Vagina (tissue), 2 donors: ENCODE measurements around the gene PXK. TPM values are rescaled to one million over a fixed set of nuclear protein-coding genes. Genes with fewer than 3 reads are reported as not detected.
"Not testable (repeated sequence)": the region's sequence is repeated elsewhere in the genome, so short reads cannot be mapped to it uniquely, and the experiment has no call there.

Source experiments
- DNase-seq, 2 donors: peaks; one replicate each; pipeline ENCODE4 v3.0.0-alpha.2; 2017; ENCODE audit errors: extremely low spot score in 2 of 2
- H3K27ac ChIP-seq: fragments of 200-600 bp; sonication (generic); one replicate; pipeline ENCODE4 v1.5.1; 2019
- H3K27me3 ChIP-seq: fragments of 200-600 bp; sonication (generic); one replicate; pipeline ENCODE4 v1.5.1; 2019
- H3K36me3 ChIP-seq, 2 donors: fragments of 200-600 bp; sonication (generic); one replicate each; pipeline ENCODE4 v1.5.1; 2017 to 2019
- H3K4me1 ChIP-seq: fragments of 200-600 bp; sonication (generic); one replicate; pipeline ENCODE4 v1.5.1; 2019
- H3K4me3 ChIP-seq, 2 donors: fragments of 200-600 bp; sonication (generic); 1 replicate in 1 of 2; 2 replicates in 1 of 2; pipeline ENCODE4 v1.5.1; 2016 to 2019
- H3K9me3 ChIP-seq: fragments of 200-600 bp; sonication (generic); one replicate; pipeline ENCODE4 v1.5.1; 2019
- CTCF ChIP-seq, 3 experiments: fragments of 450-650 bp in 2 of 3; fragments of 200-600 bp in 1 of 3; sonication (generic) in 1 of 3; IDR thresholded peaks; one replicate each; pipeline ENCODE4 v1.5.1; 2017 to 2019; ENCODE audit warnings: antibody characterized with exemption in 3 of 3, mild to moderate bottlenecking in 2 of 3, moderate library complexity in 2 of 3
- POLR2A ChIP-seq, 2 donors: fragments of 450-650 bp; IDR thresholded peaks; one replicate each; pipeline ENCODE4 v1.6.1; 2017; ENCODE audit warnings: antibody characterized with exemption in 2 of 2, mild to moderate bottlenecking in 2 of 2, moderate library complexity in 2 of 2
- POLR2AphosphoS5 ChIP-seq, 2 donors: sonication (generic); formaldehyde crosslinking; IDR thresholded peaks; one replicate each; pipeline ENCODE4 v1.9.0; 2017; ENCODE audit warnings: antibody characterized with exemption in 2 of 2, mild to moderate bottlenecking in 2 of 2, low read depth in 1 of 2; ENCODE audit not compliant: insufficient read depth in 1 of 2
- intact Hi-C: fragments of 100-400 bp; cut with DNase I; formaldehyde crosslinking; loops from one replicate; pipeline ENCODE4 v1.15.1; 2023
- total RNA-seq: library from RNA; depleted of rRNA; stranded (reverse); fragments of >200 nt; gene quantifications from one replicate; pipeline ENCODE4 v1.2.3, GENCODE V29; 2016

Gene PXK
- total RNA-seq, result 59.9 TPM

GRCh38 chr3:58332575-58333188 is at the start of gene PXK:
TSS of gene PXK (plus strand) at chr3:58332892. CDS start at chr3:58332989, 97 bp downstream.
- DNase-seq, result no peak
- no peaks in the 10 kb centered on the region for H3K36me3 ChIP-seq
- TF ChIP-seq CTCF (IDR thresholded peaks at IDR 0.05) (no peak), POLR2AphosphoS5 (IDR thresholded peaks at IDR 0.05; ENCODE audit: insufficient read depth in 1 of 2, low read depth in 1 of 2) (peak in 1 of 2 donors; percentile 46), POLR2A (IDR thresholded peaks at IDR 0.05) (peak in 1 of 2 donors; percentile 48)
- H3K27ac ChIP-seq, result peak within 1 kb of the TSS; percentile 84
- peak within 1 kb of the TSS; percentile 90 to 95 for H3K4me3 ChIP-seq
- H3K4me1 ChIP-seq, result peaks cover 58% of the 10 kb centered on the region
- no peaks in the 10 kb centered on the region for H3K9me3 ChIP-seq
- no peaks in the 10 kb centered on the region for H3K27me3 ChIP-seq
- intact Hi-C loops, result loop anchor here (10.0 kb wide), 1 partner anchor 152 kb away; no protein-coding TSS in a partner anchor

GRCh38 chr3:58285334-58285733 is 47.4 kb upstream of the PXK start:
- H3K4me1 ChIP-seq, result no peaks in the 10 kb centered on the region
- H3K9me3 ChIP-seq, result no peaks in the 10 kb centered on the region
- H3K27me3 ChIP-seq, result no peaks in the 10 kb centered on the region
- intact Hi-C loops, result no loop called here
- H3K27ac ChIP-seq, result no peak overlapping the region
- DNase-seq, result no peak
- H3K36me3 ChIP-seq, result peaks cover 0 to 30% of the 10 kb centered on the region in 2 donors
- TF ChIP-seq POLR2A (IDR thresholded peaks at IDR 0.05), result no peak
- TF ChIP-seq CTCF (IDR thresholded peaks at IDR 0.05), result no peak
- TF ChIP-seq POLR2AphosphoS5 (IDR thresholded peaks at IDR 0.05; ENCODE audit: insufficient read depth in 1 of 2, low read depth in 1 of 2), result no peak
- H3K4me3 ChIP-seq, result no peak overlapping the region

GRCh38 chr3:58287354-58287753 is 45.3 kb upstream of the PXK start:
- intact Hi-C loops, result no loop called here
- TF ChIP-seq POLR2A (IDR thresholded peaks at IDR 0.05), result no peak
- no peak for TF ChIP-seq CTCF (IDR thresholded peaks at IDR 0.05)
- TF ChIP-seq POLR2AphosphoS5 (IDR thresholded peaks at IDR 0.05; ENCODE audit: insufficient read depth in 1 of 2, low read depth in 1 of 2), result no peak
- DNase-seq, result no peak
- Histone ChIP-seq H3K9me3 (no peaks in the 10 kb centered on the region), H3K27me3 (no peaks in the 10 kb centered on the region), H3K4me1 (no peaks in the 10 kb centered on the region), H3K36me3 (peaks cover 0 to 14% of the 10 kb centered on the region in 2 donors), H3K4me3 (no peak overlapping the region), H3K27ac (no peak overlapping the region)

GRCh38 chr3:58288011-58288728 is 44.5 kb upstream of the PXK start:
- DNase-seq, result no peak
- peaks cover 0 to 14% of the 10 kb centered on the region in 2 donors for H3K36me3 ChIP-seq
- no peak overlapping the region for H3K4me3 ChIP-seq
- intact Hi-C loops, result no loop called here
- no peaks in the 10 kb centered on the region for H3K4me1 ChIP-seq
- H3K9me3 ChIP-seq, result no peaks in the 10 kb centered on the region
- no peak overlapping the region for H3K27ac ChIP-seq
- TF ChIP-seq CTCF (IDR thresholded peaks at IDR 0.05) (no peak), POLR2A (IDR thresholded peaks at IDR 0.05) (no peak), POLR2AphosphoS5 (IDR thresholded peaks at IDR 0.05; ENCODE audit: insufficient read depth in 1 of 2, low read depth in 1 of 2) (no peak)
- H3K27me3 ChIP-seq, result no peaks in the 10 kb centered on the region

- H3K9me3 ChIP-seq, H3K27ac ChIP-seq, H3K4me3 ChIP-seq, DNase-seq, H3K4me1 ChIP-seq, H3K27me3 ChIP-seq, intact Hi-C loops: not testable (repeated sequence)
- H3K36me3 ChIP-seq, result peaks cover 0 to 14% of the 10 kb centered on the region in 2 donors
Measured at GRCh38 chr3:58288964-58289613, 43.6 kb upstream of the PXK start.

GRCh38 chr3:58290446-58290845 is 42.2 kb upstream of the PXK start:
- H3K27ac ChIP-seq, H3K9me3 ChIP-seq, H3K36me3 ChIP-seq, H3K27me3 ChIP-seq, H3K4me1 ChIP-seq, H3K4me3 ChIP-seq, intact Hi-C loops, DNase-seq: not testable (repeated sequence)
